Bone marrow (tissue), 2 donors: ENCODE results near the gene ERG28.

Experiments used
- DNase-seq, 2 donors: peaks; one replicate each; lab custom pipeline; 2025; lab: John Stamatoyannopoulos, UW

ERG28 gene

DNA sequence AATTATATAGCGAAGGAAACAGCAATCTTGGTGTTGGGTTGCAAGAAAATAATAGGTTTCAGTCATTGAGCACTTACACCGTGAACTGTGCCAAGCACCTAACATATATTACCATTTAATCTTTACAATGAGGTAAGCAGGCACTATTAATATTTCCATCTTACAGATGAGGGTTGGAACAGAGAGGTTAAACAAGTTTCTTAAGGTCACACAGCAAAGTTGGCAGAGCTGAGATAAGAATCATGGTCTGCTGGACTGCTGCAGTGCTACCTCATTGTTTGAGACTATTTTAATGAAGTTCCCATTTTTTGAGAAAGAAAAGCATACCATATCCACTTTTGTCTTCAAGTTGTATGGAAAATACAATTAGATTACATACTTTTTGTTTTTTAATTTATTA, 1.7 kb downstream of the ERG28 start:
- no peak for DNase-seq

- no peak for DNase-seq
Observed at GRCh38 chr14:75657331-75657730, 3.3 kb downstream of the ERG28 start.

DNA sequence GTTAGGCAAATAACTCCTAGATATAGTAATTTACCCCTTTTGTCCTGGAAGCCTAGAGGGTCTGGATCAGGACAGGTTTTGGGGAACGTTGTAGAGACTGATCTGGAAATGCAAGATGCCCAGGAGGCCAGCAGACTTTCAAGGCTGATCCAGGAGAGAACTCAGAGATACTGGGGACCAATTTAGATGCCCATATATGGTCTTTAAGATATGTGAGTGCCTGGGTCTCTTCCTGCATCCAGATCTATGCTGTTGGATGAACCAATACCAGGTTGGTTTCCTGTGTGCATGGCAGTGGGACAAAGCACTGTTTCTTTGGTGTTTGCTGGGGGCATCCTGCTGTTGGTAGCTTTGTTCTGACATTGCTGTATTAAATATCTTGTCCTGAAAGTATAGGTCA, 5.4 kb downstream of the ERG28 start:
- DNase-seq = no peak

DNA sequence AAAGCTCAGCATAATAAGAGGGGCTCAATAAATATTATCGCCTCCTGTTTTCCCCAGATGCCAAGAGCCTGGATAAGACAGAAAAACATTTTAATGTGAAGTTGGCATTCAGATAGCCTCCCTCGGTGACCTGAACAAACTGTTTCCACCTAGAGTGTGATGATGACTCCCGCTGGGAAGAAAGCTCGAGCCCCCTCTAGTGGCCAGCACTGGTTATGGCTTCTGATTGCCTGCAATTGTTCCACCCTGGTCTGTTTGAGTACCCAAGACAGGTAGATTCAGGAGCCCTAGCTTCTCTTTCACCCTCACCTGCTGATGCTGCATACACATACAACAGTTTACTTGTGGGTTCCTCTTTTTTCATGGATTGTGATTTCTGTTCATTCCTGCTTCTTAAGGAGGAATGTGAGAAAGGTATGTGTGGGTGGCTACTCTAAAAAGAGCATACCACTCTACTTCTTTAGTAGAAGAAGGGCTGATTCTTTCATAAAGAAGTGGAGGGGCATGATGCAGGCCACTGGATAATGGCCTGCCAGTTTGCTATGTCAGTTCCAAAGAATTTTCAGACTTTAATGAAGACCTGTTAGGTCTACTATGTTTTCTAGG, 6.4 kb downstream of the ERG28 start:
- DNase-seq = peak; percentile 46 to 56

DNA sequence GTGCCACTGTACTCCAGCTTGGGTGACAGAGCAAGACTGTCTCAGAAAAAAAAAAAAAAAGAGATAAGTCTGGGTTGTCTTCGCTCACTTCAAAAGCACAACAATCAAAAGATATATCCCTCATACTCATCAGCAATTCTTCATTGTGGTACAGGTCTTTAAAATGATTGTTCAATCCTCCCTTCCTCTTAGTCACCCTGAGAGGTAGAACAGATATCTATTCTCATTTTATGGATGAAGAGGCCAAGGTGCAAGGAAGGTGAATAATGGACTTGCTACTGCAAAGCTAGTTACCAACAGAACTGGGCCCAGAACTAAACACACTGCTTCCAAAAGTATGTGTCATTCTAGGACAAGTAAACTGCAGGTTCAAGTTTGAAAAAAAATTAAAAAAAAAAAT, 7.1 kb downstream of the ERG28 start:
- DNase-seq = no peak

GRCh38 chr14:75650253-75651058, 10.2 kb downstream of the ERG28 start:
- DNase-seq = no peak

DNA sequence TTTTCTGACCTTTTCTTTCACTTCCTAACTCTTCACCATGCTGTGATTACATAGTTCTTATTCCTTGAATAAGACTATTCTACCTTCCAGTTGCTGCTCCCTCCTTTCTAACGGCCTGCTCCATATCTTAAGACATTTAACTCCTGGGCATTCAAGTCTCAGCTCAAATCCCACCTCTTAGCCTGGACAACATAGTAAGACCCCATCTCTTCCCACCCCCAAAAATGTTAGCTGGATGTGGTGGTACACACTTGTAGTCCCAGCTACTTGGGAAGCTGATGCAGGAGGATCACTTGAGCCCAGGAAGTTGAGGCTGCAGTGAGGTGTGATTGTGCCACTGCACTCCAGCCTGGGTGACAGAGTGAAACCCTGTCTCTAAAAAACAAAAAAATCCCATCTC, 10.9 kb downstream of the ERG28 start:
- DNase-seq = no peak

GRCh38 chr14:75649337-75649736, 11.3 kb downstream of the ERG28 start:
- no peak for DNase-seq

- no peak for DNase-seq
Observed at GRCh38 chr14:75648066-75648838, 12.4 kb downstream of the ERG28 start.

DNA sequence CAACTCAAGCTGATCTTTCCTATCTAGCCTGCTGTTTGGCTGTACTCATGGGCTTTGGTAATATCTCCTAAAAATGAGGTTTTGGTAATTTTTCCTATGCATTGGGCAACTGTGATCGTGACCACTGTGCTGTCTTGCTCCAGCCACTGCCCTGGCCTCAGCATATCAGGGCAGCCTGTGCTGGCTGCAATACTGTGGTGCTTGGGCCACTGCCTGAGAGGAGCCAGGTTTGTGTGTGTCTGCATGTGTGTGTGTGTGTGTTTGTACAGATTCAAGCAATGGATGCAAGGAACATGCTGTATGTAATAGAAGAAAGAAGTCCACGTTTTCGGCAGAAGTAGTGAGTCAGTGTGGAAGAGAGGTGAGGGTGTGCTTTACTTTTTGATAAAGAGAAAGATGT, 13.0 kb downstream of the ERG28 start:
- no peak for DNase-seq

GRCh38 chr14:75646762-75647161, 13.9 kb downstream of the ERG28 start:
- DNase-seq = no peak

- no peak for DNase-seq
Observed at GRCh38 chr14:75645056-75645455, 15.6 kb downstream of the ERG28 start.

DNA sequence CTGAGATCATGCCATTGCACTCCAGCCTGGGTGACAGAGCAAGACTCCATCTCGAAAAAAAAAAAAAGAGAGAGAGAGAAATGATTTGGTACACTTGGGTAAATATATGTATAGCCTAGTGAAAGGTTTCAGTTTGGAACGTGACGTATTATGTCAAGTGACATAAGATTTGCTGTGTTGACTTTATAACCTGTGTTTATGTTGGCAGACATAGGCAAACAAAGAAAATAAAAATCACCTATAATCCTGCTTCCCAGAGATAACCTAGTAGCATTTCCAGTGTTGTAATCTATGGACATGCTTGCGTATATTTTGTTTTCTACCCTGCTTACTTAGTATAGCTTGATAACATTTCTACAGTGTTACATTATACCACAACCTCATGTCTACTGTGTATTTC, 16.7 kb downstream of the ERG28 start:
- no peak for DNase-seq

- DNase-seq = no peak
Observed at GRCh38 chr14:75640876-75641275, 19.8 kb downstream of the ERG28 start.

DNA sequence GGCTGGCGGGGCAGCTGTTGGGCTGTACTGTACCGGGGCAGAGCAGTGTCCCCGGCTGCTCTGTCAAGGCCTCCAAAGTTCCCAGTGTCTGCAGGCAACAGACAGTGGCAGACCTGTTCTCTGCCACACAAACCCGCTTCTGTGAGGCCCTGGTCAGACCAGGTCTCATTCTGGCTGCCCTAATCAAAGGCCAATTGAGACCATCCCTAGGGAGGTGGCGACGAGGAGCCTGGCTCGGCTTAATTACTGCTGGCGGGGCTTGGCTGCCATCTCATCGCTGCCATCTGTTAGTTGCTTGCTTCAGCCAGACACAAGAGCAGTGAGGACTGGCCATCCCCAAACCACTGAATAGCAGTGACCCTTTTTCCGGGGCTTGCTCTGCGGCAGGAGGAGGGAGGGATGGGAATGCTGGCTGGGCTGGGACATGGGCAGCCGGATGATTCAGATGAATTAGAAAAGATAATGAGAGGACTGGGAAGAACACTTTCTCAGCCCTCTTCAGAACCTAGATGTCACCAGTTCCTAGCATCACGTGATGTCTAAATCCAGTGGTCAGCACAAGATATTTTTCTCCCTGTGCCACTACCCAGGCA, 24.5 kb downstream of the ERG28 start:
- no peak for DNase-seq

DNA sequence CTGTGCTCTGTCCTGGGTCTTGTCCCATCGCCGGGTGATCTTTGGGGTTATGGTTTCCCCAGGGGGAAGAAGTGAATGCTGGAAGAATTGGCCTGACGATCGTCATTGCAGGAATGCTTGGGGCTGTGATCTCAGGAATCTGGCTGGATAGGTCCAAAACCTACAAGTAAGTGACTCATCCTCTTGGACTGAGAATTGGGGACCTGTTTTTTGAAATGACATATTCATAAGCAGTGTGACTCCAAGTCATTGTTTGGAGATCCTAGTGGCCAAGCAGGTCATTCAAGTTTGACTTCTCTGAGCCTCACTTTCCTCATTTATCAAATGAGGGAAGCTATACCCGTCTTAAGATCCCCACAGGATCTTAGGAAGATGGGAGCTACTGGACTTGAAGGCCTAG, 25.8 kb downstream of the ERG28 start:
- DNase-seq = no peak

DNA sequence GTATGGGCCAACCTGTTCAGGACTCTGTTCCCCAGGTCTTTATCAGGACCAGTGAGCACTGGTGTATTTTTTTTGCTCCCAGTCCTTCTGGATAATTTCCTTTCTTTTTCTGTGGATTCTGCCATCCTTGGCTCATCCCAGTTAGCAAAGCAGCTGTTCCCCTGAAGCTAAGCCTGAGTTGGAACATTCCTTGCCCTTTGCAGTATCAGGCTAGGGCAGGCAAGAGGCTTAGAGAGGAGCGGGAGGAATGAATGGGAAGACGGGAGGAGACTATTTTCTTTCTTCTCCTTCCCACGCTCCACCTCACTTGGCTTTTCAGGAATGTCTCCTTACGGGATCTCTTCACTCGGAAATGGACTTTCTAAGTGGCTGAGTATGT, 29.2 kb downstream of the ERG28 start:
- no peak for DNase-seq

DNA sequence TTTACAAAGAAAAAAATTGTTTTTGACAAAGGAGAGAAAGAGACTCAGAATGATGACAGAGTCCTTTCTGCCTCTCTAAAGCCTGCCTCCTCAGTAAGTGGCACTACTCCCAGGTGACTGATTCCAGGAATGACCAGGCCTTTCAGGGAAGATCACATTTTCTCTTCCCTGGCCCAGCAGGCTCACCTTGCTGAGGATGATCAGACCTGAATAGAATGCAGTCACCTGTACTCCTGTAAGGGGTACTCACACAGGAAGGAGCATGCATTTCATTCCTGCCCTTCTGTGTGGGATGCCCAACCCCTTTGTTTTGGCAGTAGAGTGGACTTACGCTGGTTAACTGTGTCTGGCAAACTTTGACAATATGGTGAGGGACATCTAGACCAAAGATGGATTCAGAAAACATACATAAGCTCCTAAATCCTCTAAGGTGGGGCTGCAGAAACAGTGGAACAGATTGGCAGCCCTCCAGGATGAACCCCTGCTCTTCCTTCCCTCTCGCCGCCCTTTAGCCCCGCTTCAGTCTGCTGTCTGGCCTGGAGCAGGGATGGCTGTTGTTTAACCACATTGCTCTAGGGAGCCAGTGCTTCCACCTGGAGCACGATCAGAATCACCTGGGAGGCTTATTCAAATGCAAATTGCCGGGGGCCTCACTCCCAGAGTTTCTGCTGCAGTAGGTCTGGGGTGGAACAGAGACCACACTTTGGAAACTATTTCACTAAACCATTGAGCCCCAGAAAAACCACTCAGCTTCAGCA, 29.8 kb downstream of the ERG28 start:
- DNase-seq = no peak

GRCh38 chr14:75628816-75629215, 31.9 kb downstream of the ERG28 start:
- no peak for DNase-seq

DNA sequence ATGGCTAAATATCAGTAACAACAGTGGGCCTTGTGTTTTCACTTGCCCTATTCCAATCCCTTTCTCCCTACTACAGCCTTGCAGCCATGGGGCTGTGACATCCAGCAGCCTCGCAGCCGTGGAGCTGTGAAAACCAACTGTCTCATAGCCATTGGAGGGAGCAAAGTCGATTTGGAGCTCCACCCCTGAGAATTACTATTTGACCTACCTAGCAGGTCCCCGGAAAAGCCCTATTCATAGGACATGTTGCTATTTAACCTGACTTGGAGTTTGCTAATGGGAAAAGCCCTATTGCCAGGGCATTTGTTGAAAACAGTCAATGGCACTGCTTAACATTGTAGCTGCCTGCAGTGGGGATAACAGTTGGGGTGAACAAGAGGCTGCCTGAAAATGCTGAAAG, 33.3 kb downstream of the ERG28 start:
- no peak for DNase-seq

DNA sequence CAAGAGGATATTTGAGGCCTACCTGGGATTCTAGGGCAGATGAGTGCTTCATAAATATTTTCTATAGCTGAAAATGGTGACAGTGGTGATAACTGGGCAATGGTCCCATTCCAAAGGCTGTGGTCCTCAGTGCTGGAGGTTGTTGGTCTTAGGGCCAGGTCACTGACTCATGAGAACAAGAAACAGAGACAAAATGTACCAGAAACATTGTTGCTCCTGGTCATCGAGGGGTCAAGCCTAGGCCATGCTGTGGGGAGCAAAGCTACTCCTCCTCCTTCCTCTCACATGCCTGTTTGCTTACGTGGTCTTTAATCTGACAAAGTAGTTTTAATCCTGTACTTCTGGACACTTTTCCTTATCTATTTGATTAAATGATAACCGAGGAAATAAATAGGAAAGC, 33.8 kb downstream of the ERG28 start:
- no peak for DNase-seq

DNA sequence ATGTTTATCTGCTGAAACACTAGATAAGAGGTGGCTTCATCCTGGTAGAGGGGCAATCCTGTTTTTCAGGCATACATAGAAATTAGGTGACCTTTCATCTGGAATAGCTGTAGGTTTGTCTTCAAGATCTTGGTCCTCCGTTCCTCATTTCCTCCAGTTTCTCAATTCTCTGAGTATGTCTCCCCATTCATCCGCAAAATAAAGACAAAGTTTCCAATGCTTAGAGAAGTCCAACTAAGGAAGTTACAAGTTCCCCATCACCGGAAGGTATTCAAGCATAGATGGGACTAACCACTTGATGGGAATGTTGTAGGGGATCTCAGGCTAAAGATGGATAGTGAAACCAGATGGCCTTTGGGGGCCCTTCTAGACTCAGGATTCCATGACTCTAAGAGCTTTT, 34.3 kb downstream of the ERG28 start:
- DNase-seq = no peak
